ENCODE measurements around the gene RBBP4.
"Not testable (repeated sequence)": the region's sequence is repeated elsewhere in the genome, so short reads cannot be mapped to it uniquely, and the experiment has no call there.

The RBBP4 gene

GRCh38 chr1:32650752-32651460 is at the start of gene RBBP4:
Gene RBBP4, plus strand, starts transcription at chr1:32651208. Its CDS starts 99 bp downstream, at chr1:32651307.
- DNase-seq (ENCODE audit: low read depth): peak; percentile 92

DNA sequence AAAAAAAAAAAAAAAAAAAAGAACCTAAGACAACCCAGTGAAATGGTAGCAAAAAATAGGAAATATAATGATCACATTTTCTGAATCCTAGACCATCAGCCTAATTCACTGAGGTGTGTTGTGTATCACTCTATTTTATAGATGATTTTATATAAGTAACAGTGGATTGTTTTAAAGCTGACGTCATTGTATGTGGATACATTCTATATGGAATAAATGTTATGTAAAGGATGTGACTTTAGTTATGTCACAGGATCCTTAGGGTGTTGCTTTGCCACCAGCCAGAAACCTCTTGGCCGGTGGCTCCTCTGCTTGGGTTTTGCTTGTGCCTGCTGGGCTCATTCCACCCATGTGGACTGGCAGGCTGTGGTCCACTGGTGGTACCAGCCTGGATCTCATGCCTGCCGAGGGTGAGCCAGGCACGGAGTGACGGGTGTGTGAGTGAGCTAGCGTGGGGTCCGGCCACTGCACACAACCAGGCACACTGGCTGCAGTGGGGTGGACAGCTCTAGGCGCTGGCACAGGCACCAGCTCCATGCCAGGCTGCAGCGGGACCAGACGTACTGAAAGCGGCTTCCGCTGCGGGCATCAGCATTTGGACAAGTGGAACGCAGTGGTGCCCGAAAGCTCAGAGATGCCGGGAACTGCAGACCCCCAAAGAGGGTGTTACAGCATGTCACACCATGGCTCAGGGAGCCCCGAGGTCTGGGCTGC is 45.1 kb upstream of the RBBP4 start:
- DNase-seq (ENCODE audit: low read depth): no peak

- DNase-seq (ENCODE audit: low read depth): no peak
Measured at GRCh38 chr1:32606565-32607371, 44.2 kb upstream of the RBBP4 start.

GRCh38 chr1:32609180-32609579 is 41.8 kb upstream of the RBBP4 start:
- no peak for DNase-seq (ENCODE audit: low read depth)

DNA sequence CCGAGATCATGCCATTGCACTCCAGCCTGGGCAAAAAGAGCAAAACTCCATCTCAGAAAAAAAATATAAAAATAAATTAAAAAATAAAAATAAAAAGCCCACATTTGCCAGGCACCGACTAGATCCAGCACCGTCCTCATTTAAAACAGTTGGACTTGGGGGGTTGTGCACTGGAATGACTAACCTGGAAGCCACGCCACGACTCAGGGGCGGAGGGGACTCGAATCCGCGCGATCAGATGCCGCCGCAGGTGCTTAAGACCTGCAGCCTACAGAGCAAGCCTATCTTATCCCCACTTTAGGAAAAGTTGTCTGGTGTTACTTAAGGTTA is 39.2 kb upstream of the RBBP4 start:
- no peak for DNase-seq (ENCODE audit: low read depth)

DNA sequence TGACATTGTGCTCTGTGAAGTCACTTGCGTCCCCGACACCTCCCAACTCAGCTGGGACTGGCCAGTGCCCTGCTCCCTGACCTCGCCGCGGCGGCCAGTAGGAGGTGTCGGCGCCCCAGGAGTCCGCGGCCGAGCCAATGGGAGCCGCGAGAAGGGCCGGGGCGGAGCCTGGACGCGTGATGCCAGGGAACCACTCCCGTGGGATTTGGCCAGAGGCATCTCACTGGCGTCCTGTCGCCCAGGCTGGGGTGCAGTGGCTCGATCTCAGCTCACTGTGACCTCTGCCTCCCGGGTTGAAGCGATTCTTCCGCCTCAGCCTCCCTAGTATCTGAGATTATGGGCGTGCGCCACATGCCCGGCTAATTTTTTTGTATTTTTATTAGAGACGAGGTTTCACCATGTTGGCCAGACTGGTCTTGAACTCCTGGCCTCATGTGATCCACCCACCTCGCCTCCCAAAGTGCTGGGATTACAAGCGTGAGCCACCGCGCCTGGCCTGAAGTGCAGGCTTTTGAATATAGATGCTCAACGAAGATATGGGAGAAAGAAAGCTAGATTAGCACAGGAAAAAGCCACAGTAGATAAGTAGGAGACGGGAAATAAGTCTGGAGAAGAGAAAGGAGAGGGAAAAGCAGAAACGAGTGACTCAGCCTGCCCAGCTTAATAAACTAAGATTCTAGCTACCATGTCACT is 38.7 kb upstream of the RBBP4 start:
- peak; percentile 55 for DNase-seq (ENCODE audit: low read depth)

GRCh38 chr1:32613472-32613871 is 37.5 kb upstream of the RBBP4 start:
- DNase-seq (ENCODE audit: low read depth): no peak

DNA sequence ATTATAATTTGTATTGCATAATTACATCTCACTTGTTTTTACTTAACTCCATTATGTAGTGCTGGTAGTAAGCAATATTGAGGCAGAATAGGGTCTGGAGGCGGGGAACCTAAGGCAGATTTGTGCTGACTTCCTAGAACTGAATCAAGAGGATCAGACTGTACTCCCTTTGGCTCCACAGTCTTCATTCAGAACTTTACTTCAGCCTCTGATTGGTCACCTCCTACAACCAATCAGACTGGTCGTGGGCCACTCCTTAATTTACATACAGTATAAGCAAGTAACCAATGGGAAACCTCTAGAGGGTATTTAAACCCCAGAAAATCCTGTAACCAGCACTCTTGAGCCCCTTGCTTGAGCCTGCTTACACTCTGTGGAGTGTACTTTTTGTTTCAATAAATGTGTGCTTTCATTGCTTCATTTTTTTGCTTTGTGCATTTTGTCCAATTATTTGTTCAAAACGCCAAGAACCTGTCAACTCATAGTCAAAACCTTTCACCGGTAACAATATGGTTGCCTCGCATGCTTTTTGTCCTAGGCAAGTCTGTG is 32.3 kb upstream of the RBBP4 start:
- DNase-seq (ENCODE audit: low read depth): no peak

DNA sequence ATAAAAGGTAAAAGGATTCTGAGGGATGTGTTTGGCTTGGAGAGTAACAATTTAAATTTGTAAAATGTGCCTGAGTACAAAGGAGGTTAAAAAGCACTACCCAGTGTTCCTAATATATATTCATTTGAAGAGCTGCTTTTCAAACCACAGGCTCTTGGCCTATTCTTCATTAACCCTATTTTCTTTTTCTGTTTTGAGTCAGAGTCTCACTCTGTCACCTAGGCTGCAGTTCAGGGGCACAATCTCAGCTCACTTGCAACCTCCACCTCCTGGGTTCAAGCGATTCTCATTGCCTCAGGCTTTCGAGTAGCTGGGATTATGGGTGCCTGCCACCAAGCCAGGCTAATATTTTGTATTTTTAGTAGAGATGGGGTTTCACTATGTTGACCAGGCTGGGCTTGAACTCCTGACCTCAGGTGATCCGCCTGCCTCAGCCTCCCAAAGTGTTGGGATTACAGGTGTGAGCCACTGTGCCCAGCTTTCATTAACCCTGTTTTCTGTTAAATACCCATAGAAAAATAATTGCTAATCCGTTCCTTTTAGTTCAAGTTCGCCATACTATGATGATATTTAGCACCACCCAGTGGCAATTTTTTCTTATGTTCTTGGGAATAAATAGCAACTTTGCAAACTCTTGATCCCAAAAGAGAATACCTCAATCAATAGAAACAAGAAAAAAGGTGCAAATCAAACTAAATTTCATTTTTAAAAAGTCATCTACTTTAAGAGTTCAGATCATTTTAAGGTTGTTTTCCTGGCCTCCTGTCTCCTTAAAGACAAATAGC is 31.1 kb upstream of the RBBP4 start:
- peak; percentile 8 for DNase-seq (ENCODE audit: low read depth)

GRCh38 chr1:32622205-32622604 is 28.8 kb upstream of the RBBP4 start:
- DNase-seq (ENCODE audit: low read depth): no peak

DNA sequence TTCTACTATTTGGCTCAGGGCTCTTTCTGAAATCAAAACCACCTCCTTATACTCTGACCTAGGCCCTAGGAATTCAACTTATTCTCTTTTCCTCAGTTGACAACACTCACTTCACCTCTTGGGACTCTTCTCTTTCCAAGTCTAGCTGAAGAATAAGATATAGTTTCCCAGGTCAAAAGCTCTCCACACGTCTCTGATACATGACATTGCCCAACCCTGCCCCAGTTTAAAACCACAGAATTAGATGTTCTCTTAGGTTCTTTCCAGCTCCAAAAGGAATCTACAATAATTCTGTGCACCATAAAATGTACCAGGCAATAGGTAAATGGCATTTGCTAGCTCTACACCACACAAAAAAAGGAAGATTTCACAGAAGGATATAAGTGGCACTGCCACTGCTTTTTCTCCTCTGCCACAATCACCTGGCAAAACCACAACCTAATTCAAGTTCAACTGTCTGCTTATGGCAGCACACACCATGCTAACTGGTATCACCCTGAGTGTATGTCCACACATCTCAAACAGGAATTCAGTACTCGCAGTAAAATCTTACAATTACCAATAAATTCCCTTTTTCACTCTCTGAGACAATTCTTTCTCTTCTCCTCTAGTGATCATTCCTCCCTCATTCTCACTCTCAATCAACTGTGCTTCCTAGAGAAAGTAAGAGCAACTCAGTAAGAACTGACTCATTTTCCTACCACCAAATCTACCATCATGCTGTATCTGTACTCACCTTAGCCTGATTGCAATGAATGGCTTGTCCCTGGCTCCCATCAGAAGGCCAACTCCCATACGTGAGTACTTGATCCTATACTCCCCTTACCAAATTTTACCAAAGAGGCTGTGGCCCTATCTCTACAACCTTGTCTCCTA is 28.0 kb upstream of the RBBP4 start:
- DNase-seq (ENCODE audit: low read depth): no peak

DNA sequence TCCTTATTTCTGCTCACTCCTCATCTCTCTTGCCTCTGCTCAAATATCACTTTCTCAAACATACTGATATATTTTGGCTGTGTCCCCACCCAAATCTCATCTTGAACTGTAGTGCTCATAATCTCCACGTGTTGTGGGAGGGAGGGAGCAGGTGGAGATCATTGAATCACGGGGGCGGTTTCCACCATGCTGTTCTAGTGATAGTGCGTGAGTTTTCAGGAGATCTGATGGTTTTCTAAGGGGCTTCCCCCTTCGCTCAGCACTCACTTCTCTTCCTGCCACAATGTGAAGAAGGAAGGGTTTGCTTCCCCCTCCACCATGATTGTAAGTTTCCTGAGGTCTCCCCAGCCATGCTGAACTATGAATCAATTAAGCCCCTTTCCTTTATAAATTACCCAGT is 27.2 kb upstream of the RBBP4 start:
- DNase-seq (ENCODE audit: low read depth): no peak

GRCh38 chr1:32626176-32626575 is 24.8 kb upstream of the RBBP4 start:
- no peak for DNase-seq (ENCODE audit: low read depth)

DNA sequence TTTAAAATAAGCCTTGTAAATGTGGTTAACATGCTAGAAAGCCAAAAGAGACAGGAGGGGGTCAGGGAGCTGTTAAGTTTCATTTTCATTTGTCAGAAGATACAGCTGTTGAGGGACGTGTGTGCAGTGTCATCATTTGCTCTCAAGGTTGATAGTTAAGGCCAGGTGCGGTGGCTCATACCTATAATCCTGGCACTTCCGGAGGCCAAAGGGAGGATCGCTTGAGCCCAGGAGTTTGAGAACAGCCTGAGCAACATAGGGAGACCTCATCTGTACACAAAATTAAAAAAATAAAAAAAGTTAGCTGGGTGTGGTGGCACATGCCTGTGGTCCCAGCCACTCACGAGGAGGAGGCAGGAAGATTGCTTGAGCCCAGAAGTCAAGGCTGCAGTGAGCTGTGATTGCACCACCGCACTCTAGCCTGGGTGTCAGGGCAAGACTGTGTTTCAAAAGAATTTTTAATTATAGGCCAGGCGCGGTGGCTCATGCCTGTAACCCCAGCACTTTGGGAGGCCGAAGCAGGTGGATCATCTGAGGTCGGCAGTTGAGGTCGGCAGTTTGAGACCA is 23.3 kb upstream of the RBBP4 start:
- no peak for DNase-seq (ENCODE audit: low read depth)

- DNase-seq (ENCODE audit: low read depth): not testable (repeated sequence)
Measured at GRCh38 chr1:32630173-32630572, 20.8 kb upstream of the RBBP4 start.

- no peak for DNase-seq (ENCODE audit: low read depth)
Measured at GRCh38 chr1:32632829-32633228, 18.2 kb upstream of the RBBP4 start.

DNA sequence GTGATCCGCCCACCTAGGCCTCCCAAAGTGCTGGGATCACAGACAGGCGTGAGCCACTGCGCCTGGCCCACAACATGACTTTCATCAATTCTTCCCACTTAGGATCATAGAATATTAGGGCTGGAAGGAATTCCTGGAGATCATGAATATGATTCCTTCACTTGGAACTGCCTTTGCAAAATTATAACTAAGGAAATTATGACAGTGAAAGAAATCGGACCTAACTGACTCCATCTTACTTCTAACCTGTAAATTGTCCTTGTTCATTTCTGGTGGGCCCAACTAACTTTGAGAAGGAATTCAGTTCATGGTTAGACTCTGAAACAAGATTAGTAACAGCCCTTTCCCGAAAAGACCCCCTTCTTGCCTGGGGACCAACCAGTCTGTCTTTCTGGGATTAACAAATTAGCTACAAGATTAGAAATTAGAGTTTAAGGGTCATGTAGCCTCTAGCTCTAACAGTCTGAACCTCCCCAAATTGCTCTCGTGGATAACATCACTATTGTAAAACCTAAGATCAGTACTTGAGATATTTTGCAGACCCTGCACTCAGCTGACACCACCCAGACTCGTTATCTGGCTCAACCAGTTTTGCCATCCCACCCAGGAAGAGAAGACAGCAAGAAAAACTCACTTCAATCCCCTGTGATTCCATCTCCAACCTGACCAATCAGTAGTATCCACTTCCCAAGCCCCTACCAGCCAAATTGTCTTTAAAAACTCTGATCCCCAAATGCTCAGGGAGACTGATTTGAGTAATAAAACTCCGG is 15.3 kb upstream of the RBBP4 start:
- DNase-seq (ENCODE audit: low read depth): no peak

GRCh38 chr1:32636914-32637645 is 13.9 kb upstream of the RBBP4 start:
- DNase-seq (ENCODE audit: low read depth): no peak

Measured in stromal cell of bone marrow (primary cell).